GM12878 (cell line): Measurements from ENCODE around the gene CEP97. TPM values are rescaled to one million over a fixed set of nuclear protein-coding genes. Genes with fewer than 3 reads are reported as not detected.

ENCODE experiments used
- EED ChIP-seq: sonication (generic); IDR thresholded peaks from 2 replicates; pipeline ENCODE4 v1.6.1; 2016; ENCODE audit warnings: antibody characterized with exemption, low read depth
- EGR1 ChIP-seq, 2 experiments: IDR thresholded peaks; 1 replicate in 1 of 2; 2 replicates in 1 of 2; pipeline ENCODE4 v1.6.1; 2011 to 2012; ENCODE audit warnings: low read depth in 2 of 2, low read length in 2 of 2, borderline replicate concordance in 1 of 2, mild to moderate bottlenecking in 1 of 2, moderate library complexity in 1 of 2
- ESRRA ChIP-seq: IDR thresholded peaks from 2 replicates; pipeline ENCODE4 v1.6.1; 2012; ENCODE audit warnings: mild to moderate bottlenecking, low read length, improper control_type of control experiment
- EZH2 ChIP-seq: IDR thresholded peaks from 2 replicates; pipeline ENCODE4 v1.6.1; 2012; ENCODE audit warnings: low read depth, mild to moderate bottlenecking, control low read depth, inconsistent platforms, low read length, borderline replicate concordance; ENCODE audit not compliant: control insufficient read depth
- FOXM1 ChIP-seq: IDR thresholded peaks from 2 replicates; pipeline ENCODE4 v1.6.1; 2012; ENCODE audit warnings: low read depth, mild to moderate bottlenecking, inconsistent platforms, low read length, moderate library complexity
- IRF4 ChIP-seq: IDR thresholded peaks from 2 replicates; pipeline ENCODE4 v1.6.1; 2011; ENCODE audit warnings: low read depth, low read length
- IRF5 ChIP-seq: fragments of 450-650 bp; IDR thresholded peaks from 2 replicates; pipeline ENCODE4 v1.6.1; 2017; ENCODE audit warnings: borderline replicate concordance
- KAT2A ChIP-seq: conservative IDR thresholded peaks from 2 replicates; pipeline ENCODE4 v1.6.1; 2011; ENCODE audit warnings: low read depth, low read length; ENCODE audit not compliant: control insufficient read depth
- MEF2A ChIP-seq: IDR thresholded peaks from 2 replicates; pipeline ENCODE4 v1.6.1; 2011; ENCODE audit warnings: low read depth, mild to moderate bottlenecking, low read length, moderate library complexity; ENCODE audit not compliant: insufficient read depth
- NBN ChIP-seq: fragments of 450-650 bp; IDR thresholded peaks from 2 replicates; pipeline ENCODE4 v1.6.1; 2016
- NR2C2 ChIP-seq: IDR thresholded peaks from 2 replicates; pipeline ENCODE4 v1.6.1; 2011; ENCODE audit warnings: borderline replicate concordance, low read depth; ENCODE audit not compliant: control insufficient read depth, insufficient read length
- PAX8 ChIP-seq: fragments of 450-650 bp; IDR thresholded peaks from 2 replicates; pipeline ENCODE4 v1.6.1; 2017; ENCODE audit warnings: mild to moderate bottlenecking, moderate library complexity
- POLR2AphosphoS2 ChIP-seq: IDR thresholded peaks from 2 replicates; pipeline ENCODE4 v1.6.1; 2011; ENCODE audit warnings: low read depth, mild to moderate bottlenecking, low read length, improper control_type of control experiment, moderate library complexity
- RAD21 ChIP-seq: IDR thresholded peaks from 2 replicates; pipeline ENCODE4 v1.6.1; 2011; ENCODE audit warnings: mild to moderate bottlenecking, low read depth, low read length, moderate library complexity; ENCODE audit not compliant: insufficient read depth
- SMAD5 ChIP-seq: IDR thresholded peaks from 2 replicates; pipeline ENCODE4 v1.6.1; 2016; ENCODE audit warnings: antibody characterized with exemption, low read depth
- SMARCA5 ChIP-seq: fragments of 450-650 bp; IDR thresholded peaks from 2 replicates; pipeline ENCODE4 v1.6.1; 2017; ENCODE audit warnings: mild to moderate bottlenecking
- SREBF2 ChIP-seq: IDR thresholded peaks from 2 replicates; pipeline ENCODE4 v1.6.1; 2012; ENCODE audit warnings: mild to moderate bottlenecking, low read length
- SUPT20H ChIP-seq: IDR thresholded peaks from 2 replicates; pipeline ENCODE4 v1.6.1; 2011; ENCODE audit warnings: low read depth, mild to moderate bottlenecking, low read length, moderate library complexity, borderline replicate concordance; ENCODE audit not compliant: control insufficient read depth
- SUZ12 ChIP-seq: fragments of 200-600 bp; sonication (generic); IDR thresholded peaks from one replicate; pipeline ENCODE4 v1.6.1; 2018; ENCODE audit warnings: antibody characterized with exemption, mild to moderate bottlenecking; ENCODE audit not compliant: unreplicated experiment
- ZBED1 ChIP-seq: IDR thresholded peaks from 2 replicates; pipeline ENCODE4 v1.6.1; 2016; ENCODE audit warnings: borderline replicate concordance
- polyA plus RNA-seq, 11 experiments: library from polyadenylated mRNA; depleted of rRNA in 4 of 11; unstranded in 6 of 11; stranded (reverse) in 5 of 11; fragments of >200 nt; fragmentation: Nextera tagmentation in 4 of 11; fragmentation: Illumina TruSeq in 1 of 11; extraction: Ambion mirVana in 4 of 11; extraction: Trizol in 1 of 11; gene quantifications; 1 replicate in 1 of 11; 2 replicates in 10 of 11; pipeline versions ENCODE4 v1.2.1 to v1.2.3, GENCODE V29; 2011 to 2016; ENCODE audit warnings: inconsistent platforms in 2 of 11, missing spikeins in 2 of 11, low read depth in 1 of 11
- total RNA-seq, 4 experiments: library from RNA; depleted of rRNA in 3 of 4; stranded (reverse); fragments of >200 nt in 3 of 4; fragmentation: Illumina TruSeq in 1 of 4; extraction: Trizol in 1 of 4; gene quantifications; 2 replicates each; pipeline versions ENCODE4 v1.2.1 to v1.2.3, GENCODE V29; 2013 to 2021
- TF ChIP-seq, protein P1 (sequence below): fragments of 450-650 bp; IDR thresholded peaks from 2 replicates; pipeline ENCODE4 v1.6.1; 2018; ENCODE audit warnings: borderline replicate concordance, mild to moderate bottlenecking; ENCODE audit not compliant: partially characterized antibody
- TF ChIP-seq, protein P2 (sequence below): fragments of 450-650 bp; IDR thresholded peaks from 2 replicates; pipeline ENCODE4 v1.6.1; 2016; ENCODE audit warnings: mild to moderate bottlenecking
- TF ChIP-seq, protein P3 (sequence below): fragments of 450-650 bp; IDR thresholded peaks from 2 replicates; pipeline ENCODE4 v1.6.1; 2017; ENCODE audit warnings: mild to moderate bottlenecking, low read depth, inconsistent platforms; ENCODE audit not compliant: poor library complexity, severe bottlenecking

Gene CEP97
- total and polyA plus RNA-seq, 10 of the 15 experiments (the other 5 are each of a cell fraction or from before 2014, with no cell fraction given), result 1.9 to 13.7 (median 5.8) TPM

- TF ChIP-seq, protein P1, sequence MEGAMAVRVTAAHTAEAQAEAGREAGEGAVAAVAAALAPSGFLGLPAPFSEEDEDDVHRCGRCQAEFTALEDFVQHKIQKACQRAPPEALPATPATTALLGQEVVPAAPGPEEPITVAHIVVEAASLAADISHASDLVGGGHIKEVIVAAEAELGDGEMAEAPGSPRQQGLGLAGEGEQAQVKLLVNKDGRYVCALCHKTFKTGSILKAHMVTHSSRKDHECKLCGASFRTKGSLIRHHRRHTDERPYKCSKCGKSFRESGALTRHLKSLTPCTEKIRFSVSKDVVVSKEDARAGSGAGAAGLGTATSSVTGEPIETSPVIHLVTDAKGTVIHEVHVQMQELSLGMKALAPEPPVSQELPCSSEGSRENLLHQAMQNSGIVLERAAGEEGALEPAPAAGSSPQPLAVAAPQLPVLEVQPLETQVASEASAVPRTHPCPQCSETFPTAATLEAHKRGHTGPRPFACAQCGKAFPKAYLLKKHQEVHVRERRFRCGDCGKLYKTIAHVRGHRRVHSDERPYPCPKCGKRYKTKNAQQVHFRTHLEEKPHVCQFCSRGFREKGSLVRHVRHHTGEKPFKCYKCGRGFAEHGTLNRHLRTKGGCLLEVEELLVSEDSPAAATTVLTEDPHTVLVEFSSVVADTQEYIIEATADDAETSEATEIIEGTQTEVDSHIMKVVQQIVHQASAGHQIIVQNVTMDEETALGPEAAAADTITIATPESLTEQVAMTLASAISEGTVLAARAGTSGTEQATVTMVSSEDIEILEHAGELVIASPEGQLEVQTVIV, result no peak
- peak in 1 of 2 experiments; percentile 72; a peak in 2 of 3 replicates for TF ChIP-seq EGR1 (IDR thresholded peaks at IDR 0.05; ENCODE audit: borderline replicate concordance in 1 of 2, low read depth in 2 of 2, low read length in 2 of 2)
- no peak for TF ChIP-seq FOXM1
- TF ChIP-seq POLR2AphosphoS2, result no peak
- no peak for TF ChIP-seq SUPT20H
- no peak for TF ChIP-seq IRF4
- TF ChIP-seq SREBF2, result no peak
- peak; percentile 33 for TF ChIP-seq SMARCA5
- TF ChIP-seq PAX8, result no peak
- TF ChIP-seq, protein P2, sequence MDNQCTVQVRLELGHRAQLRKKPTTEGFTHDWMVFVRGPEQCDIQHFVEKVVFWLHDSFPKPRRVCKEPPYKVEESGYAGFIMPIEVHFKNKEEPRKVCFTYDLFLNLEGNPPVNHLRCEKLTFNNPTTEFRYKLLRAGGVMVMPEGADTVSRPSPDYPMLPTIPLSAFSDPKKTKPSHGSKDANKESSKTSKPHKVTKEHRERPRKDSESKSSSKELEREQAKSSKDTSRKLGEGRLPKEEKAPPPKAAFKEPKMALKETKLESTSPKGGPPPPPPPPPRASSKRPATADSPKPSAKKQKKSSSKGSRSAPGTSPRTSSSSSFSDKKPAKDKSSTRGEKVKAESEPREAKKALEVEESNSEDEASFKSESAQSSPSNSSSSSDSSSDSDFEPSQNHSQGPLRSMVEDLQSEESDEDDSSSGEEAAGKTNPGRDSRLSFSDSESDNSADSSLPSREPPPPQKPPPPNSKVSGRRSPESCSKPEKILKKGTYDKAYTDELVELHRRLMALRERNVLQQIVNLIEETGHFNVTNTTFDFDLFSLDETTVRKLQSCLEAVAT, result no peak
- TF ChIP-seq EZH2, result no peak
- no peak for TF ChIP-seq ESRRA
- TF ChIP-seq RAD21, result no peak
- TF ChIP-seq IRF5, result no peak
- TF ChIP-seq EED, result no peak
- TF ChIP-seq MEF2A, result no peak
- peak; percentile 62; the same call in 1 of the 2 replicates for TF ChIP-seq SMAD5
- TF ChIP-seq ZBED1, result no peak
- no peak for TF ChIP-seq SUZ12
- no peak for TF ChIP-seq KAT2A
- no peak for TF ChIP-seq NBN
- no peak for TF ChIP-seq NR2C2
- TF ChIP-seq, protein P3, sequence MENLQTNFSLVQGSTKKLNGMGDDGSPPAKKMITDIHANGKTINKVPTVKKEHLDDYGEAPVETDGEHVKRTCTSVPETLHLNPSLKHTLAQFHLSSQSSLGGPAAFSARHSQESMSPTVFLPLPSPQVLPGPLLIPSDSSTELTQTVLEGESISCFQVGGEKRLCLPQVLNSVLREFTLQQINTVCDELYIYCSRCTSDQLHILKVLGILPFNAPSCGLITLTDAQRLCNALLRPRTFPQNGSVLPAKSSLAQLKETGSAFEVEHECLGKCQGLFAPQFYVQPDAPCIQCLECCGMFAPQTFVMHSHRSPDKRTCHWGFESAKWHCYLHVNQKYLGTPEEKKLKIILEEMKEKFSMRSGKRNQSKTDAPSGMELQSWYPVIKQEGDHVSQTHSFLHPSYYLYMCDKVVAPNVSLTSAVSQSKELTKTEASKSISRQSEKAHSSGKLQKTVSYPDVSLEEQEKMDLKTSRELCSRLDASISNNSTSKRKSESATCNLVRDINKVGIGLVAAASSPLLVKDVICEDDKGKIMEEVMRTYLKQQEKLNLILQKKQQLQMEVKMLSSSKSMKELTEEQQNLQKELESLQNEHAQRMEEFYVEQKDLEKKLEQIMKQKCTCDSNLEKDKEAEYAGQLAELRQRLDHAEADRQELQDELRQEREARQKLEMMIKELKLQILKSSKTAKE, result no peak
These were observed 48.1 kb upstream of the CEP97 start (continued) for GRCh38 chr3:101676216-101676764.
